Neural cell (in vitro differentiated cells): ENCODE measurements around the gene SPSB3.

Experiments used
- CTCF ChIP-seq: fragments of 450-650 bp; IDR thresholded peaks from 2 replicates; pipeline ENCODE4 v1.5.1; 2014; ENCODE audit warnings: antibody characterized with exemption, mild to moderate bottlenecking, moderate library complexity; ENCODE audit not compliant: poor library complexity, severe bottlenecking
- EZH2 ChIP-seq: fragments of 200-600, 300-800 bp; shearing (Covaris generic), sonication (generic); IDR thresholded peaks from 2 replicates; pipeline ENCODE4 v1.6.1; 2014; ENCODE audit warnings: antibody characterized with exemption, low read length, borderline replicate concordance, mild to moderate bottlenecking; ENCODE audit not compliant: insufficient read depth, poor library complexity, severe bottlenecking
- POLR2AphosphoS5 ChIP-seq: IDR thresholded peaks from 2 replicates; pipeline ENCODE4 v1.6.1; 2012

GRCh38 chr16:1790611-1791255 lies 8.4 kb upstream of the SPSB3 start:
- no peak for TF ChIP-seq EZH2
- no peak for TF ChIP-seq CTCF
- TF ChIP-seq POLR2AphosphoS5 = no peak
